DND-41 (cell line): ENCODE measurements around the gene NIPAL3.

Source experiments
- CTCF ChIP-seq: IDR thresholded peaks from 2 replicates; pipeline ENCODE4 v1.5.1; 2012; ENCODE audit warnings: borderline replicate concordance, low read length, moderate library complexity, mild to moderate bottlenecking; ENCODE audit not compliant: poor library complexity, severe bottlenecking; ENCODE audit errors: extremely low read depth
- EZH2 ChIP-seq: IDR thresholded peaks from 3 replicates; pipeline ENCODE4 v1.6.1; 2012; ENCODE audit warnings: borderline replicate concordance, low read depth, mild to moderate bottlenecking, moderate library complexity, low read length, inconsistent platforms; ENCODE audit not compliant: severe bottlenecking

DNA sequence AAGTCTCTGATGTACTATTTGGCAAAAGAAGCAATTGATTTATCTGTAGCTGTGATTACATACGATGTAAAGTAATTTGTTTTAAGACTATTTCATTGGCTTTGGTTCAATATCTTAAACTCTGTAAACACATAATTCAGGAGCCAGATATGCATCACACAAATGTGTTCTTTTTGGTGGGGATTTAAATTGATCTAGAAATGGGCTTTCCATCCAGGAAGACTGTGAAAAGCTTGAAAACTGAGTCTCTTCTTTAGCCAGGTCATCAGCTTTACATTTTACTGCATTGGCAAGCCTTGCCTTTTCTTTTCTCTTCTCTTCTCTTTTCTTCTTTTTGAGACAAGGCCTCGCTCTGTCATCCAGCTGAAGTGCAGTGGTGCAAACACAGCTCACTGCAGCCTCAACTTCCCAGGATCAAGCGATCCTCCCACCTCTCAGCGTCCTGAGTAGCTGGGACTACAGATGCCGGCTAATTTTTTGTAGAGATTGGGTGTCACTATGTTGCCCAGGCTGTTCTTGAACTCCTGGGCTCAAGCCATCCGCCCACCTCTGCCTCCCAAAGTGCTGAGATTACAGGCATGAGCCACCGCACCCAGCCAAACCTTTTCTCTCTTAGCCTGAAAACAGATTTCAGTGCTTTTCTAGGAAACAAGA lies 88.4 kb downstream of the NIPAL3 start:
- no peak for TF ChIP-seq CTCF
- no peak for TF ChIP-seq EZH2
